Effector memory CD4-positive, alpha-beta T cell (primary cell): ENCODE results near the gene CPOX.

Experiments used
- DNase-seq, 3 donors: peaks; one replicate each; pipeline ENCODE4 v3.0.0-alpha.2; 2020
- H3K27ac ChIP-seq: 2 replicates; pipeline ENCODE4 v1.7.0; 2013; ENCODE audit warnings: mild to moderate bottlenecking, low read length, moderate library complexity; ENCODE audit not compliant: insufficient read depth, poor library complexity, severe bottlenecking
- H3K27me3 ChIP-seq: replicated peaks from 2 replicates; pipeline ENCODE4 v1.7.0; 2013; ENCODE audit warnings: mild to moderate bottlenecking, low read length; ENCODE audit not compliant: insufficient read depth, control insufficient read depth, poor library complexity, severe bottlenecking
- H3K36me3 ChIP-seq: 2 replicates; pipeline ENCODE4 v1.7.0; 2013; ENCODE audit warnings: mild to moderate bottlenecking, low read length, moderate library complexity; ENCODE audit not compliant: control insufficient read depth, insufficient read depth
- H3K4me1 ChIP-seq: 2 replicates; pipeline ENCODE4 v1.7.0; 2013; ENCODE audit warnings: low read length, mild to moderate bottlenecking; ENCODE audit not compliant: control insufficient read depth, insufficient read depth, poor library complexity, severe bottlenecking
- H3K4me3 ChIP-seq: 2 replicates; pipeline ENCODE4 v1.7.0; 2013; ENCODE audit warnings: low read length, low read depth, mild to moderate bottlenecking; ENCODE audit not compliant: insufficient read depth, poor library complexity, severe bottlenecking
- H3K9me3 ChIP-seq: 2 replicates; pipeline ENCODE4 v1.7.0; 2013; ENCODE audit warnings: mild to moderate bottlenecking, low read length, moderate library complexity; ENCODE audit not compliant: control insufficient read depth

Gene CPOX

GRCh38 chr3:98596541-98597500, 3.4 kb upstream of the CPOX start:
- Histone ChIP-seq H3K4me3 (no peak overlapping the region), H3K27me3 (no peaks in the 10 kb centered on the region), H3K4me1 (peaks cover 11% of the 10 kb centered on the region), H3K9me3 (no peaks in the 10 kb centered on the region), H3K36me3 (no peaks in the 10 kb centered on the region), H3K27ac (no peak overlapping the region)
- no peak for DNase-seq

- no peaks in the 10 kb centered on the region for H3K9me3 ChIP-seq
- no peaks in the 10 kb centered on the region for H3K36me3 ChIP-seq
- DNase-seq = no peak
- no peaks in the 10 kb centered on the region for H3K27me3 ChIP-seq
- H3K4me1 ChIP-seq = peaks cover 18% of the 10 kb centered on the region
- H3K4me3 ChIP-seq = no peak overlapping the region
- H3K27ac ChIP-seq = no peak overlapping the region
Measured at GRCh38 chr3:98596087-98596486, 2.7 kb upstream of the CPOX start.

DNA sequence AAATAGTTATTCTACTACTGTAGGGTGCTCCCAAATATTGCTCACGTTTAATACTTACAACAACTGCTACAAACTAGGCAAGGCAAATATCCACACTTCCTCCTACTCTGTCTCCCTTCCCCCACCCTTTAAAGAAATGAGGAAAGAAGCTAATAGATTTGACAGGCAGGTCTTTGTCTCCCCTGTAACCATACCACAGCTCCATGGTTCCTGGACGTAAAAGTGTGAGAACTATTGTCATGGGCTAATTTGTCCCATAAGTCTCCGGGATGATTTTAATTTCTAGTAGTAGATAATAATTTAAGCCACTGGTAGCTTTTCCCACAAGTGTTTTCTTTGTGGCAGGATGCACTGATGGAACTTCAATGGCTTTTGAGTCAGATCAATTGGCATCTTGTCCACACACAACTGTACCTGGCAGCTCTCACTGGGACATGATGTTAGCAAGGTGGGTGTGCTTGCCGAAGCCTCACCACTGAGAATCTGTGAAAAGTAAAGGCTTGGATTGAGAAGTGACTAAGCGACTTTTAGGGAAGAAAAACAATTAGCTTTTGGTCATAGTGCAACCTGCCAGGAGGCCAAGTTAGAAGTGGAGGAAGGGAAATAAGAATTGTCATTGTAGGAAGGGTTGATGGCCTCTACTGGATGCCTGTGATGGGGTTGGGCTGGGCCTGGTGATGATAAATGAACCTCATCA, 1.4 kb upstream of the CPOX start:
- Histone ChIP-seq H3K36me3 (peaks cover 4% of the 10 kb centered on the region), H3K9me3 (no peaks in the 10 kb centered on the region), H3K27me3 (no peaks in the 10 kb centered on the region), H3K4me1 (peaks cover 19% of the 10 kb centered on the region), H3K4me3 (no peak overlapping the region), H3K27ac (no peak overlapping the region)
- DNase-seq = no peak

DNA sequence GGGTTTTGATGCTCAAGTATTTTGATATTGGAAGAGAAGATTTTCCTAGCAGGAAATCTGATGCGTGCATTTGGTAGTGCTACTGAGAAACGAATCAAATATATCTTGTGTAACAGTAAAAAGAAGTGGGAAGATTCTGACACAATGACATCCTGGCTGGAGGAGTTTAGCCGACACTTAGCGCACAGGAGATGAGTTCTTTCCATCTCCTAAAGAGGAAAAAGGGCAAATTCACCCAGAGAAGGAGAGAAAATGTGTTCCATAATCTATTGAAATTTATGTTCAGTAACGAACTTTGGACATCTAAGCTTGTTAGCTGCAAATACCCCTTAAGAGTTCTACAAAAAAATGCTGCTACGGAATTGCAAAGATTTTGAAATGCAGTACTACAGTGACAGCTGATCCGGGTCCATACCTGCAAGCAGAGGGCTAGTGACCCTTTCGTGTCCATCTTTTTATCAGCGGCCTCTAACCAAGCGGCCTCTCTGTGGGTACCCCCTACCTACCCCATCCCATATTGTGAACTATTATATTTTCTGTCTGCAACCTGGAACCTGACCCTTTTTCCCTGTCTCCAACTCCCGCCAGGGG, 971 bp downstream of the CPOX start:
- H3K4me1 ChIP-seq = peaks cover 19% of the 10 kb centered on the region
- no peak for DNase-seq
- H3K27ac ChIP-seq = peak overlapping the region; percentile 70

DNA sequence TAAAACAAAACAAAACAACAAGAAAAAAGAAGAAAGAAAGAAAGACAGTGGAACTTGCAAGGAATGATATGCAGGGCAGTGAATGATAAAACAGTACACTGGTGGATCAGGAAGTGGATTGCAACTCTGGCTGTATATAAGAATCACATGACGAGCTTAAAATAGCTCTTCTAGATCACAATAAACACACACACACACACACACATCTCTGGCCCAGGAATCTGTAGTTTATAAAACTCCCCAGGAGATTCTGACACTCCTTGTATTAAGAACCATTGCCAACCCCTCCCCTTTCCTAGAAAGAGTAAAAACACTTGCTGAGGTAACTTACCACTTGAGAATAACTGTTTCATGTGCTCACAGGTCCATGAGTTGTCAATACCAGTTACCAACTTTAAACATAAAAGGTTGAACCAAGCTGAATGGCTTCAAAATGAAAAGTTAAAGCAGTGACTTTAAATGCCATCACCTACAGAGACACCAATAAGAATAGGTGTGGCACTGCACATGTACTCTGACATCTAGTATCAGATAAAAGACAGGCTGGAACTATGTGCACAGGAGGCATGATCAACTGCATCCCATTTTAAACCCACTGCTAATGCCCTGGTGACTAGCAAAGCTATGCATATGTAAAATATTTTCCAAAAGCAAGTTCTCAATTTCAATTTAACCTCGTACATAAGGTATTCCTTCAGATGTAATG, 3.9 kb downstream of the CPOX start:
- Histone ChIP-seq H3K4me1 (peaks cover 19% of the 10 kb centered on the region), H3K27ac (no peak overlapping the region), H3K27me3 (no peaks in the 10 kb centered on the region), H3K4me3 (no peak overlapping the region), H3K9me3 (no peaks in the 10 kb centered on the region), H3K36me3 (peaks cover 24% of the 10 kb centered on the region)
- DNase-seq = no peak

More for the DNA sequence above, 971 bp downstream of the CPOX start:
- no peaks in the 10 kb centered on the region for H3K27me3 ChIP-seq
- no peaks in the 10 kb centered on the region for H3K9me3 ChIP-seq
- H3K36me3 ChIP-seq = peaks cover 11% of the 10 kb centered on the region
- peak overlapping the region; percentile 81 for H3K4me3 ChIP-seq

DNA sequence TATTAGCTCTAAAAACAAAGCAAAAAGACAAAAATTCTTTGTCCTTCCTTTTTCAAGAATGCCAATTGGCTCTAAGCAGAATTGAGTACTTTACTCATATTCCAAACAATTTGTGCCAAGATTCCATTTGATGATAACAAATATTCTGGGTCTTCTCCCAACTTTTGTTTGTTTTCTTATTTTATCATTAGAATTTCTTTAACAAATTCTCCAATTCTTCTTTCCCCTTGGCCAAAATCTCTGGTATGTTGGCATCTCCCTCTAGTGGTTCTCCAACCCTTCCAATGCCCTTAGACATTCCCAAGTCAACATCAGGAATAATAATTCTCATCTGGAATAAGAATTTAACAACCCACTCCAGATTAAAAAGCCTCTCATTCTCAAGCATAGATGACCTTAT, 5.3 kb downstream of the CPOX start:
- Histone ChIP-seq H3K9me3 (no peaks in the 10 kb centered on the region), H3K27me3 (no peaks in the 10 kb centered on the region), H3K4me3 (no peak overlapping the region), H3K4me1 (peaks cover 19% of the 10 kb centered on the region), H3K36me3 (peaks cover 24% of the 10 kb centered on the region), H3K27ac (no peak overlapping the region)
- no peak for DNase-seq

GRCh38 chr3:98587654-98588053, 5.8 kb downstream of the CPOX start:
- Histone ChIP-seq H3K36me3 (peaks cover 24% of the 10 kb centered on the region), H3K27ac (no peak overlapping the region), H3K4me3 (no peak overlapping the region), H3K27me3 (no peaks in the 10 kb centered on the region), H3K4me1 (peaks cover 15% of the 10 kb centered on the region), H3K9me3 (no peaks in the 10 kb centered on the region)
- no peak for DNase-seq

- H3K36me3 ChIP-seq = peaks cover 25% of the 10 kb centered on the region
- no peaks in the 10 kb centered on the region for H3K4me1 ChIP-seq
- no peak overlapping the region for H3K27ac ChIP-seq
- no peaks in the 10 kb centered on the region for H3K27me3 ChIP-seq
- no peak overlapping the region for H3K4me3 ChIP-seq
- H3K9me3 ChIP-seq = no peaks in the 10 kb centered on the region
- DNase-seq = no peak
Measured at GRCh38 chr3:98584547-98584946, 8.9 kb downstream of the CPOX start.

DNA sequence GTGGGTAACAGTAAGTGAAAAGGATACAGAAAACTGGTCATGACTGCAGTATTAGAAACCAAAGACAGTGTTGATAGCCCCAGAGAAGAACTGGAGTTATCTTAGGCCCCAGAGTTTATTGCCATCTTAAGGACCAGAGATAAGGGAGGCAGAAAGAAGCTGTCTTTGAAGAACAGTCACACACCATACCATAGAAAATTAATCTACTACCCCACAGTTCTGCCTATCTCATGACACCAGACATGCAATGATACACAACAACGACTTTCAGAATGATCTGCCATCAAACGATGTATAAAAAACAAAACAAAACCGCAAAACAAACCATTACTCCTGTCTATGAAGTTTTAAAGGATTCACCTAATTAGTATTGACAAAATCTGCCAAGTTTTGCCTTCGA, 9.6 kb downstream of the CPOX start:
- Histone ChIP-seq H3K36me3 (peaks cover 28% of the 10 kb centered on the region), H3K4me3 (no peak overlapping the region), H3K27ac (no peak overlapping the region)

More for the DNA sequence above, 9.6 kb downstream of the CPOX start:
- H3K27me3 ChIP-seq = no peaks in the 10 kb centered on the region
- no peaks in the 10 kb centered on the region for H3K9me3 ChIP-seq
- no peaks in the 10 kb centered on the region for H3K4me1 ChIP-seq
- no peak for DNase-seq
